HepG2 (cell line): ENCODE data around the gene BCAR3. TPM values are rescaled to one million over a fixed set of nuclear protein-coding genes. Genes with fewer than 3 reads are reported as not detected.

Experiments used
- ATAC-seq: fragments of 200-7000 bp; cut with Tn5 transposase; 3 replicates; pipeline ENCODE4 v1.9.1; 2020; ENCODE audit warnings: mild to moderate bottlenecking, moderate library complexity
- BruUV-seq: library from RNA; stranded (reverse); fragments of 400-500 nt; replicated peaks from 2 replicates; lab custom pipeline; 2021; lab: Mats Ljungman, UMichigan
- CTCF ChIA-PET: fragments of 300-600 bp; formaldehyde crosslinking; extraction: SDS; loops from one replicate; lab custom pipeline; 2021; ENCODE audit warnings: low total read pairs, inconsistent platforms, low intra/inter-chr PET ratio; lab: Yijun Ruan, JAX
- POLR2A ChIA-PET: fragments of 350-600 bp; sonication (Branson Sonifier 250); formaldehyde crosslinking; loops from one replicate; lab custom pipeline; 2020; ENCODE audit warnings: antibody characterized with exemption, inconsistent platforms; lab: Yijun Ruan, JAX
- DNase-seq: peaks from one replicate; pipeline ENCODE4 v3.0.0-alpha.2; 2015; ENCODE audit warnings: low spot score
- FAIRE-seq: peaks from 3 replicates; lab custom pipeline; 2011; peaks lifted over from hg19 to GRCh38; lab: Jason Lieb, UNC
- H2AFZ ChIP-seq: one replicate; pipeline ENCODE4 v1.6.1; 2011; ENCODE audit warnings: low read length, inconsistent platforms
- H3K27ac ChIP-seq: fragments of 300-600 bp; 3 replicates; pipeline ENCODE4 v1.8.0; 2011; ENCODE audit warnings: mixed run types, mild to moderate bottlenecking, mixed read lengths, low read length, inconsistent platforms; ENCODE audit not compliant: insufficient read depth; ENCODE audit errors: extremely low read length
- H3K27me3 ChIP-seq, 2 experiments: fragments of 200-600 bp in 1 of 2; 2 replicates in 1 of 2; 3 replicates in 1 of 2; pipeline versions ENCODE4 v1.6.0 to v1.8.0; 2011; ENCODE audit warnings: low read length in 2 of 2, mild to moderate bottlenecking in 2 of 2, moderate library complexity in 2 of 2, inconsistent platforms in 1 of 2; ENCODE audit not compliant: insufficient read depth in 2 of 2, control insufficient read depth in 1 of 2
- H3K36me3 ChIP-seq, 2 experiments: fragments of 200-600 bp in 1 of 2; replicated peaks in 1 of 2; 2 replicates in 1 of 2; 3 replicates in 1 of 2; pipeline versions ENCODE4 v1.5.1 to v1.8.0; 2011; ENCODE audit warnings: low read length in 2 of 2, inconsistent platforms in 1 of 2; ENCODE audit not compliant: insufficient read depth in 2 of 2, control insufficient read depth in 1 of 2
- H3K4me1 ChIP-seq: 2 replicates; pipeline ENCODE4 v1.5.1; 2012; ENCODE audit warnings: low read length, inconsistent platforms; ENCODE audit not compliant: insufficient read depth
- H3K4me2 ChIP-seq: 2 replicates; pipeline ENCODE4 v1.6.0; 2011; ENCODE audit warnings: low read depth, low read length, inconsistent platforms
- H3K4me3 ChIP-seq, 3 experiments: fragments of 200-600 bp in 1 of 3; sonication (generic), shearing (Covaris generic) in 1 of 3; replicated peaks in 1 of 3; 2 replicates each; pipeline ENCODE4 v1.5.1; 2011 to 2016; ENCODE audit warnings: low read length in 3 of 3, inconsistent platforms in 2 of 3, low read depth in 2 of 3, mild to moderate bottlenecking in 2 of 3, control low read depth in 1 of 3, mixed read lengths in 1 of 3; ENCODE audit not compliant: insufficient read depth in 1 of 3
- H3K79me2 ChIP-seq: one replicate; pipeline ENCODE4 v1.6.1; 2011; ENCODE audit warnings: low read length, inconsistent platforms; ENCODE audit not compliant: insufficient read depth
- H3K9ac ChIP-seq: 2 replicates; pipeline ENCODE4 v1.6.0; 2011; ENCODE audit warnings: mild to moderate bottlenecking, low read depth, low read length, inconsistent platforms; ENCODE audit not compliant: insufficient read depth
- H3K9me3 ChIP-seq: 2 replicates; pipeline ENCODE4 v1.5.1; 2012; ENCODE audit warnings: mild to moderate bottlenecking, low read length
- H4K20me1 ChIP-seq: 2 replicates; pipeline ENCODE4 v1.6.0; 2011; ENCODE audit warnings: inconsistent platforms, mild to moderate bottlenecking, low read length, moderate library complexity; ENCODE audit not compliant: insufficient read depth
- AGO1 ChIP-seq: fragments of 200-400 bp; formaldehyde crosslinking; IDR thresholded peaks from 2 replicates; pipeline ENCODE4 v1.6.1; 2017; ENCODE audit warnings: mild to moderate bottlenecking, low read depth, low read length, moderate library complexity; ENCODE audit not compliant: poor library complexity, severe bottlenecking
- NFE2L2 ChIP-seq: fragments of 150-350 bp; IDR thresholded peaks from 2 replicates; pipeline ENCODE4 v1.6.1; 2014; ENCODE audit warnings: low read length
- PBX3 ChIP-seq: sonication (generic); formaldehyde crosslinking; IDR thresholded peaks from 2 replicates; pipeline ENCODE4 v1.8.1; 2023; ENCODE audit warnings: missing genetic modification reagents, inconsistent platforms, borderline replicate concordance
- SIN3A ChIP-seq: IDR thresholded peaks from 2 replicates; pipeline ENCODE4 v1.6.1; 2011; ENCODE audit warnings: low read depth, mild to moderate bottlenecking, control low read depth, low read length, borderline replicate concordance
- SMC3 ChIP-seq: IDR thresholded peaks from 2 replicates; pipeline ENCODE4 v1.6.1; 2011; ENCODE audit warnings: low read length, improper control_type of control experiment
- ZNF253 ChIP-seq: sonication (generic); formaldehyde crosslinking; IDR thresholded peaks from 2 replicates; pipeline ENCODE4 v1.8.0; 2022; ENCODE audit warnings: mild to moderate bottlenecking, missing genetic modification reagents, borderline replicate concordance
- ZNF275 ChIP-seq: sonication (generic); formaldehyde crosslinking; IDR thresholded peaks from 2 replicates; pipeline ENCODE4 v1.8.0; 2022; ENCODE audit warnings: missing genetic modification reagents, mild to moderate bottlenecking, inconsistent platforms, borderline replicate concordance
- WGBS: methylation state at CpG from one replicate; pipeline ENCODE4 v1.1.6; 2017; ENCODE audit warnings: low lambda C conversion rate; 5-methylcytosine and 5-hydroxymethylcytosine counted together
- in situ Hi-C: cut with HindIII; loops from 2 replicates; pipeline ENCODE4 v1.10.0; 2017; ENCODE audit warnings: low pct_unique_long_range_greater_than_20kb; ENCODE audit not compliant: extremely low pct_ligation_motif_present
- intact Hi-C: fragments of 100-400 bp; cut with micrococcal nuclease; formaldehyde crosslinking; loops from one replicate; pipeline ENCODE4 v1.10.0; 2022; ENCODE audit not compliant: unreplicated experiment
- polyA plus RNA-seq, 8 experiments: library from polyadenylated mRNA; depleted of rRNA in 3 of 8; stranded (reverse) in 7 of 8; unstranded in 1 of 8; fragments of >200 nt; fragmentation: Illumina TruSeq in 4 of 8; extraction: Trizol in 4 of 8; gene quantifications; 2 replicates each; pipeline versions ENCODE4 v1.2.1 to v1.2.3, GENCODE V29; 2011 to 2016; ENCODE audit warnings: low read depth in 4 of 8, missing spikeins in 1 of 8, mixed read lengths in 1 of 8; ENCODE audit not compliant: insufficient read depth in 1 of 8
- total RNA-seq, 5 experiments: library from RNA; depleted of rRNA; stranded (reverse); fragments of >200 nt; fragmentation: Illumina TruSeq; extraction: Trizol; gene quantifications; 2 replicates each; pipeline ENCODE4 v1.2.3, GENCODE V29; 2016; ENCODE audit warnings: low read depth in 1 of 5
- TF ChIP-seq, protein P1 (sequence below): sonication (generic); formaldehyde crosslinking; IDR thresholded peaks from 2 replicates; pipeline ENCODE4 v1.9.0; 2022; ENCODE audit warnings: missing genetic modification reagents, mild to moderate bottlenecking, borderline replicate concordance
- TF ChIP-seq, protein P2 (sequence below): sonication (generic); formaldehyde crosslinking; IDR thresholded peaks from 2 replicates; pipeline ENCODE4 v1.5.0; 2020; ENCODE audit warnings: mild to moderate bottlenecking, missing genetic modification reagents
- TF ChIP-seq, protein P3 (sequence below), 2 experiments: sonication (generic) in 1 of 2; formaldehyde crosslinking in 1 of 2; IDR thresholded peaks; 2 replicates each; pipeline versions ENCODE4 v1.4.0 to v1.6.1; 2018 to 2020; ENCODE audit warnings: missing genetic modification reagents in 2 of 2, borderline replicate concordance in 1 of 2, low read depth in 1 of 2, mild to moderate bottlenecking in 1 of 2, missing biosample characterization in 1 of 2
- TF ChIP-seq, protein P4 (sequence below): sonication (generic); formaldehyde crosslinking; IDR thresholded peaks from 2 replicates; pipeline ENCODE4 v1.5.1; 2020; ENCODE audit warnings: mild to moderate bottlenecking, missing genetic modification reagents, borderline replicate concordance

Gene BCAR3
- total and polyA plus RNA-seq, 2 of the 13 experiments (the other 11 are each of a cell fraction or from before 2014, with no cell fraction given): 3.6 to 4.8 TPM

DNA sequence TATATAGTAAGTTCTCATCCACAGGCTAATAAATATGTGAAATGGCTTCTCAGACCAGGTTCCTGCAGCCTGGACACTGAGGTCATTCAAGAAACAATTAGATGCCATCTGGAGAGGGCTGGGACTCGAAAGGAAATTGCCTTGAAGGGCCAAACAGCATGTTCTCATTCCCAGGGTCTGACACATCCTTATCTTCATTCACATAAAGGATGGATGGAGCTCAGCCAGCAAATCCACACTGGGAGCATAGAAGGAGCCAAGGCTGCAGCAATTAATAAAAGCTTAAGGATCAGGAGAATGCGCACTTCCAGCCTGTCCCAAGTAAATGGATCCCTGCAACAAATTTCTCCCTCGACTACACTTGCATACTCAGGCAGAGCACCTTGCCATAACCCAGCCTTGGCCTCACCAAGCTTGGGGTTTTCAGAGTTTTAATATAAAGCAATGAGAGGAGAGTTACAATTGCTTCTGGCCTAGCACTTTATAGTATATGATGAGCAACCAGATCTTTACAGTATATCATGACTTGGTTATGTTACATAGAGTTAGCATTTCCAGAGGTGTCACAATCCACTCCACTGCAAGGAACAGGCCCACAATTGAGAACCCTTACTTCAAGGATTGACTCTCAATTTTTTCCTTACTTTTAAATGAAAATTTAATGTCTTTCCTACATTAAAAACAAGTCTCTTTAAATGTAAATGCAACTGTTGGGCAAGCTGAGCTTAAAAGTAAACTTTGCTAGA, 55.9 kb downstream of the BCAR3 start:
- no peak overlapping the region for H3K4me2 ChIP-seq
- H3K27me3 ChIP-seq: no peaks in the 10 kb centered on the region
- POLR2A ChIA-PET: interaction anchor here (2.1 kb wide), 1 partner anchor 8 kb away, joined by 11 read pairs; no protein-coding TSS in a partner anchor
- WGBS: 94% methylated on average over 3 of the region's 3 CpGs
- in situ Hi-C loops (loop anchor here (5.0 kb wide), 1 partner anchor 187 kb away; no protein-coding TSS in a partner anchor), intact Hi-C loops (no loop called here)
- DNase-seq (no peak), FAIRE-seq (no peak), ATAC-seq (no peak)
- BruUV-seq: no TSS peak
- no peak overlapping the region for H3K27ac ChIP-seq
- H3K79me2 ChIP-seq: peaks cover 8% of the 10 kb centered on the region
- no peak overlapping the region for H3K9ac ChIP-seq
- no peaks in the 10 kb centered on the region for H3K9me3 ChIP-seq
- CTCF ChIA-PET: no interaction called here
- peaks cover 48% of the 10 kb centered on the region for H3K4me1 ChIP-seq
- no peaks in the 10 kb centered on the region for H4K20me1 ChIP-seq
- no peak overlapping the region for H3K4me3 ChIP-seq
- H3K36me3 ChIP-seq: peaks cover 0 to 5% of the 10 kb centered on the region in 2 experiments; a peak in 1 of 5 replicates
- H2AFZ ChIP-seq: no peak overlapping the region
- TF ChIP-seq SIN3A: no peak
- TF ChIP-seq, protein P1, sequence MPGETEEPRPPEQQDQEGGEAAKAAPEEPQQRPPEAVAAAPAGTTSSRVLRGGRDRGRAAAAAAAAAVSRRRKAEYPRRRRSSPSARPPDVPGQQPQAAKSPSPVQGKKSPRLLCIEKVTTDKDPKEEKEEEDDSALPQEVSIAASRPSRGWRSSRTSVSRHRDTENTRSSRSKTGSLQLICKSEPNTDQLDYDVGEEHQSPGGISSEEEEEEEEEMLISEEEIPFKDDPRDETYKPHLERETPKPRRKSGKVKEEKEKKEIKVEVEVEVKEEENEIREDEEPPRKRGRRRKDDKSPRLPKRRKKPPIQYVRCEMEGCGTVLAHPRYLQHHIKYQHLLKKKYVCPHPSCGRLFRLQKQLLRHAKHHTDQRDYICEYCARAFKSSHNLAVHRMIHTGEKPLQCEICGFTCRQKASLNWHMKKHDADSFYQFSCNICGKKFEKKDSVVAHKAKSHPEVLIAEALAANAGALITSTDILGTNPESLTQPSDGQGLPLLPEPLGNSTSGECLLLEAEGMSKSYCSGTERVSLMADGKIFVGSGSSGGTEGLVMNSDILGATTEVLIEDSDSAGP (CRISPR knock-in tag): no peak
- TF ChIP-seq, protein P2, sequence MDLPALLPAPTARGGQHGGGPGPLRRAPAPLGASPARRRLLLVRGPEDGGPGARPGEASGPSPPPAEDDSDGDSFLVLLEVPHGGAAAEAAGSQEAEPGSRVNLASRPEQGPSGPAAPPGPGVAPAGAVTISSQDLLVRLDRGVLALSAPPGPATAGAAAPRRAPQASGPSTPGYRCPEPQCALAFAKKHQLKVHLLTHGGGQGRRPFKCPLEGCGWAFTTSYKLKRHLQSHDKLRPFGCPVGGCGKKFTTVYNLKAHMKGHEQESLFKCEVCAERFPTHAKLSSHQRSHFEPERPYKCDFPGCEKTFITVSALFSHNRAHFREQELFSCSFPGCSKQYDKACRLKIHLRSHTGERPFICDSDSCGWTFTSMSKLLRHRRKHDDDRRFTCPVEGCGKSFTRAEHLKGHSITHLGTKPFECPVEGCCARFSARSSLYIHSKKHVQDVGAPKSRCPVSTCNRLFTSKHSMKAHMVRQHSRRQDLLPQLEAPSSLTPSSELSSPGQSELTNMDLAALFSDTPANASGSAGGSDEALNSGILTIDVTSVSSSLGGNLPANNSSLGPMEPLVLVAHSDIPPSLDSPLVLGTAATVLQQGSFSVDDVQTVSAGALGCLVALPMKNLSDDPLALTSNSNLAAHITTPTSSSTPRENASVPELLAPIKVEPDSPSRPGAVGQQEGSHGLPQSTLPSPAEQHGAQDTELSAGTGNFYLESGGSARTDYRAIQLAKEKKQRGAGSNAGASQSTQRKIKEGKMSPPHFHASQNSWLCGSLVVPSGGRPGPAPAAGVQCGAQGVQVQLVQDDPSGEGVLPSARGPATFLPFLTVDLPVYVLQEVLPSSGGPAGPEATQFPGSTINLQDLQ (CRISPR knock-in tag): no peak
- TF ChIP-seq PBX3: no peak
- TF ChIP-seq SMC3: no peak
- TF ChIP-seq, protein P3, sequence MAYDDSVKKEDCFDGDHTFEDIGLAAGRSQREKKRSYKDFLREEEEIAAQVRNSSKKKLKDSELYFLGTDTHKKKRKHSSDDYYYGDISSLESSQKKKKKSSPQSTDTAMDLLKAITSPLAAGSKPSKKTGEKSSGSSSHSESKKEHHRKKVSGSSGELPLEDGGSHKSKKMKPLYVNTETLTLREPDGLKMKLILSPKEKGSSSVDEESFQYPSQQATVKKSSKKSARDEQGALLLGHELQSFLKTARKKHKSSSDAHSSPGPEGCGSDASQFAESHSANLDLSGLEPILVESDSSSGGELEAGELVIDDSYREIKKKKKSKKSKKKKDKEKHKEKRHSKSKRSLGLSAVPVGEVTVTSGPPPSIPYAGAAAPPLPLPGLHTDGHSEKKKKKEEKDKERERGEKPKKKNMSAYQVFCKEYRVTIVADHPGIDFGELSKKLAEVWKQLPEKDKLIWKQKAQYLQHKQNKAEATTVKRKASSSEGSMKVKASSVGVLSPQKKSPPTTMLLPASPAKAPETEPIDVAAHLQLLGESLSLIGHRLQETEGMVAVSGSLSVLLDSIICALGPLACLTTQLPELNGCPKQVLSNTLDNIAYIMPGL (CRISPR knock-in tag; IDR thresholded peaks at IDR 0.05; ENCODE audit: borderline replicate concordance in 1 of 2, low read depth in 1 of 2): no peak
- TF ChIP-seq, protein P4, sequence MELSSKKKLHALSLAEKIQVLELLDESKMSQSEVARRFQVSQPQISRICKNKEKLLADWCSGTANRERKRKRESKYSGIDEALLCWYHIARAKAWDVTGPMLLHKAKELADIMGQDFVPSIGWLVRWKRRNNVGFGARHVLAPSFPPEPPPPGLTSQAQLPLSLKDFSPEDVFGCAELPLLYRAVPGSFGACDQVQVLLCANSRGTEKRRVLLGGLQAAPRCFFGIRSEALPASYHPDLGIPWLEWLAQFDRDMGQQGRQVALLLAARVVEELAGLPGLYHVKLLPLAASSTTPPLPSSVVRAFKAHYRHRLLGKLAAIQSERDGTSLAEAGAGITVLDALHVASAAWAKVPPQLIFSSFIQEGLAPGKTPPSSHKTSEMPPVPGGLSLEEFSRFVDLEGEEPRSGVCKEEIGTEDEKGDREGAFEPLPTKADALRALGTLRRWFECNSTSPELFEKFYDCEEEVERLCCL: no peak
- no peak for TF ChIP-seq AGO1
- TF ChIP-seq ZNF275 (CRISPR knock-in tag): no peak
- TF ChIP-seq ZNF253 (CRISPR knock-in tag): no peak
- TF ChIP-seq NFE2L2: no peak
